Measurements from ENCODE around the gene VPS4A.

Gene VPS4A

DNA sequence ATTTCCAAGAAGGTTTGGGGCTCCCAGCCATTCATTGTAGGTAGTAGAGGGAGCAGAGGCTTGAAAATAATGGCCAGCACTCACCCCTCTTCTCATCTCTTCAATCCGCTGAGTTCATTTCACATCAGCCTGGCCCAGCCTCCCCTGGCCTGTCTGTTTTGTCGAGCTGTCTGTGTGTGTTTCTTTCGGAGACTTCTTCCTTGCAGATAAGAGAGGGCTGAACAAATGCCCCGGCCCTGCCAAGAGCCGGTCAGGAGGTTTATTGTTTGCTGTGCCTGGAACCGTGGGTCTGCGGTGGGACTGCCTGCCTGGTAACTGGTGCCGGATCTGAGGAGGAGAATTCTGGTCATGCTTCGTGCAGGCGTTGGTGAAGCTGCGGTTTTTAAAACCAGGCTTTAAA, 3.4 kb downstream of the VPS4A start:
- TF ChIP-seq, protein P1, sequence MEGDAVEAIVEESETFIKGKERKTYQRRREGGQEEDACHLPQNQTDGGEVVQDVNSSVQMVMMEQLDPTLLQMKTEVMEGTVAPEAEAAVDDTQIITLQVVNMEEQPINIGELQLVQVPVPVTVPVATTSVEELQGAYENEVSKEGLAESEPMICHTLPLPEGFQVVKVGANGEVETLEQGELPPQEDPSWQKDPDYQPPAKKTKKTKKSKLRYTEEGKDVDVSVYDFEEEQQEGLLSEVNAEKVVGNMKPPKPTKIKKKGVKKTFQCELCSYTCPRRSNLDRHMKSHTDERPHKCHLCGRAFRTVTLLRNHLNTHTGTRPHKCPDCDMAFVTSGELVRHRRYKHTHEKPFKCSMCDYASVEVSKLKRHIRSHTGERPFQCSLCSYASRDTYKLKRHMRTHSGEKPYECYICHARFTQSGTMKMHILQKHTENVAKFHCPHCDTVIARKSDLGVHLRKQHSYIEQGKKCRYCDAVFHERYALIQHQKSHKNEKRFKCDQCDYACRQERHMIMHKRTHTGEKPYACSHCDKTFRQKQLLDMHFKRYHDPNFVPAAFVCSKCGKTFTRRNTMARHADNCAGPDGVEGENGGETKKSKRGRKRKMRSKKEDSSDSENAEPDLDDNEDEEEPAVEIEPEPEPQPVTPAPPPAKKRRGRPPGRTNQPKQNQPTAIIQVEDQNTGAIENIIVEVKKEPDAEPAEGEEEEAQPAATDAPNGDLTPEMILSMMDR (IDR thresholded peaks at IDR 0.05; ENCODE audit: insufficient read depth, low read length), result no peak
- TF ChIP-seq GABPA (IDR thresholded peaks at IDR 0.05; ENCODE audit: low read depth) (no peak), POLR2AphosphoS5 (IDR thresholded peaks at IDR 0.05; ENCODE audit: low read depth) (no peak), SPI1 (IDR thresholded peaks at IDR 0.05; ENCODE audit: borderline replicate concordance, low read depth) (no peak)
- TF ChIP-seq, protein P2, sequence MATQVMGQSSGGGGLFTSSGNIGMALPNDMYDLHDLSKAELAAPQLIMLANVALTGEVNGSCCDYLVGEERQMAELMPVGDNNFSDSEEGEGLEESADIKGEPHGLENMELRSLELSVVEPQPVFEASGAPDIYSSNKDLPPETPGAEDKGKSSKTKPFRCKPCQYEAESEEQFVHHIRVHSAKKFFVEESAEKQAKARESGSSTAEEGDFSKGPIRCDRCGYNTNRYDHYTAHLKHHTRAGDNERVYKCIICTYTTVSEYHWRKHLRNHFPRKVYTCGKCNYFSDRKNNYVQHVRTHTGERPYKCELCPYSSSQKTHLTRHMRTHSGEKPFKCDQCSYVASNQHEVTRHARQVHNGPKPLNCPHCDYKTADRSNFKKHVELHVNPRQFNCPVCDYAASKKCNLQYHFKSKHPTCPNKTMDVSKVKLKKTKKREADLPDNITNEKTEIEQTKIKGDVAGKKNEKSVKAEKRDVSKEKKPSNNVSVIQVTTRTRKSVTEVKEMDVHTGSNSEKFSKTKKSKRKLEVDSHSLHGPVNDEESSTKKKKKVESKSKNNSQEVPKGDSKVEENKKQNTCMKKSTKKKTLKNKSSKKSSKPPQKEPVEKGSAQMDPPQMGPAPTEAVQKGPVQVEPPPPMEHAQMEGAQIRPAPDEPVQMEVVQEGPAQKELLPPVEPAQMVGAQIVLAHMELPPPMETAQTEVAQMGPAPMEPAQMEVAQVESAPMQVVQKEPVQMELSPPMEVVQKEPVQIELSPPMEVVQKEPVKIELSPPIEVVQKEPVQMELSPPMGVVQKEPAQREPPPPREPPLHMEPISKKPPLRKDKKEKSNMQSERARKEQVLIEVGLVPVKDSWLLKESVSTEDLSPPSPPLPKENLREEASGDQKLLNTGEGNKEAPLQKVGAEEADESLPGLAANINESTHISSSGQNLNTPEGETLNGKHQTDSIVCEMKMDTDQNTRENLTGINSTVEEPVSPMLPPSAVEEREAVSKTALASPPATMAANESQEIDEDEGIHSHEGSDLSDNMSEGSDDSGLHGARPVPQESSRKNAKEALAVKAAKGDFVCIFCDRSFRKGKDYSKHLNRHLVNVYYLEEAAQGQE (IDR thresholded peaks at IDR 0.05; ENCODE audit: insufficient replicate concordance, low read depth), result no peak
- Histone ChIP-seq H3K4me3 (replicated peaks; ENCODE audit: insufficient read depth, low read length) (no peak overlapping the region), H3K27ac (replicated peaks) (no peak overlapping the region), H3K27me3 (ENCODE audit: insufficient read depth, poor library complexity, severe bottlenecking) (no peaks in the 10 kb centered on the region)
- DNase-seq (ENCODE audit: low read depth in 1 of 2, low spot score in 1 of 2), result no peak

DNA sequence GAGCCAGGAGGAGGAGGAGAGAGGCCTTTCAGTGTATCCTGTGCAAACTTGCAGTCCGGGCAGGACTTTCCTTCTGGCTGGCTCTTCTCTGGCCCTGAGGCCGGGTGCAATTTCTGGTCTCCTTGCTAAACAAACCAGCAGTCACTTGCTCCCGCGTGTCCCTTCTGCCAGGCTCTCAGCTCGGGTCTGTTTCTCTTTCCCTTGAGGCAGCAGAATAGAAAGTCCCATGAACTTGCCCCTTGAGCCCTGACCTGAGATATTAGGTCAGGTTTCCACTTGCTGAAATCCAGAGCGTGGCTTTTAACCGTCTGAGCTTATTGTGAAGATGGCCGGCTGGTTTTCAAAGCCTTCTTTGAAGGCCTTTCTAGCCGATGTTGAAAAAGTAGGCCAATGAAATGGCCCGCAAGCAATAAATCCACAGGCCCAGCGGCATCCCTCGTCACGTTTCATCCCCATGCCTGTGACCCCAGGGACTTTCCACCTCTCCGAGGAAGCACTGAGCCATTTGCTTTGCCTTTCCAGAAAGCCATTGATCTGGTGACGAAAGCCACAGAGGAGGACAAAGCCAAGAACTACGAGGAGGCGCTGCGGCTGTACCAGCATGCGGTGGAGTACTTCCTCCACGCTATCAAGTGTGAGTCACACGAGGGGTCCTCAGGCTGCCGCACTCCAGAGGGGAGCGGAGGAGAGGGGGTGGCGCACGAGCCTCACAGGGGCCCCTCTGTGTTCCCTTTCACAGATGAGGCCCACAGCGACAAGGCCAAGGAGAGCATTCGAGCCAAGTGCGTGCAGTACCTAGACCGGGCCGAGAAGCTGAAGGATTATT, 4.5 kb downstream of the VPS4A start:
- peak; percentile 49 to 58 for DNase-seq (ENCODE audit: low read depth in 1 of 2, low spot score in 1 of 2)
- Histone ChIP-seq H3K27ac (replicated peaks) (peak overlapping the region; percentile 38), H3K4me3 (replicated peaks; ENCODE audit: insufficient read depth, low read length) (no peak overlapping the region), H3K27me3 (ENCODE audit: insufficient read depth, poor library complexity, severe bottlenecking) (no peaks in the 10 kb centered on the region)
- TF ChIP-seq SPI1 (IDR thresholded peaks at IDR 0.05; ENCODE audit: borderline replicate concordance, low read depth) (no peak), GABPA (IDR thresholded peaks at IDR 0.05; ENCODE audit: low read depth) (no peak), POLR2AphosphoS5 (IDR thresholded peaks at IDR 0.05; ENCODE audit: low read depth) (no peak)
- TF ChIP-seq, protein P2 (IDR thresholded peaks at IDR 0.05; ENCODE audit: insufficient replicate concordance, low read depth), result no peak
- TF ChIP-seq, protein P1 (IDR thresholded peaks at IDR 0.05; ENCODE audit: insufficient read depth, low read length), result no peak

GRCh38 chr16:69316595-69317034, 5.5 kb downstream of the VPS4A start:
- Histone ChIP-seq H3K27ac (replicated peaks) (no peak overlapping the region), H3K4me3 (replicated peaks; ENCODE audit: insufficient read depth, low read length) (no peak overlapping the region), H3K27me3 (ENCODE audit: insufficient read depth, poor library complexity, severe bottlenecking) (no peaks in the 10 kb centered on the region)
- DNase-seq (ENCODE audit: low read depth in 1 of 2, low spot score in 1 of 2), result no peak
- no peak for TF ChIP-seq POLR2AphosphoS5 (IDR thresholded peaks at IDR 0.05; ENCODE audit: low read depth)

GRCh38 chr16:69318177-69318910, 7.2 kb downstream of the VPS4A start:
- DNase-seq (ENCODE audit: low read depth in 1 of 2, low spot score in 1 of 2), result no peak
- H3K4me3 ChIP-seq (replicated peaks; ENCODE audit: insufficient read depth, low read length), result no peak overlapping the region
- no peak for TF ChIP-seq GABPA (IDR thresholded peaks at IDR 0.05; ENCODE audit: low read depth)

More at GRCh38 chr16:69318177-69318910, 7.2 kb downstream of the VPS4A start:
- Histone ChIP-seq H3K27me3 (ENCODE audit: insufficient read depth, poor library complexity, severe bottlenecking) (no peaks in the 10 kb centered on the region), H3K27ac (replicated peaks) (no peak overlapping the region)

All from HL-60 (cell line).